ENCODE data around the gene LLGL1. TPM values are rescaled to one million over a fixed set of nuclear protein-coding genes. Genes with fewer than 3 reads are reported as not detected.

The LLGL1 gene
- total RNA-seq, 1 experiment from 2014 or later = 65.0 TPM

DNA sequence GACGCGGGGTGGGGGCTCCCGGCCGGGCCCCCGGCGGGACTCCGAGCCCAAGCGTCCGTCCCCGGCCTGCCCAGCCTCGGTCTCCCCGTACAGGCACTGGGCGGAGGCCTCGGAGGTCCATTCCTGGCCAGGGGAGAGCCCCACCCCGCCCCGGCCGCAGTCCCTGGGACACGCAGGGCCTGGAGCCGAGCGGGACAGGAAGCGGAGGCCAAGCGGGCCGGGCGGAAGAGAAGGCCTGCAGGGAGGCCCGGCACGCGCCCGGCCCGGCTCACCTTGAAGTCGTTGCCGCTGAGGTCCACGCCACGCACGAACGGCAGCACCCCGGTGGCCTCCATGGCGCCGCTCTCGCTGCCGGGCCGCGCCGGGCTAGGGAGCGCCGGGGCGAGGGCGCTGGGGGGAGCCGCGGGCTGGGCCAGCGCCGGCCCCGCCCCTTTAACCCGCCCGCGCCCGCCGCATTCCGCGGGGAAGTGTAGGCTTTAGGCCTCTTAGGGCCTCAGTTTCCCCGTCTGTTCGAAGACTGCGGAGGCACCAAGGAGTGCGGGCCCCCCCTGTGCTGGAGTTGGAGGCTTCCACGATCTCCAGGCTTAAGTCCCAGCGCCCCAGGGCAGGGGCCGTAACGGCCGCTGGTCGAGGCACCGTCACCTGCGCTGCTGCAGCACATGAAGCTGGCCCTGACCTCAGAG lies 33.1 kb downstream of the LLGL1 start, which contains the start of gene FLII:
TSS of gene FLII (minus strand) at position 383 of the 683 bp plus-strand sequence. CDS start at position 335, 48 bp downstream.
- Histone ChIP-seq H4K8ac (replicated peaks; ENCODE audit: insufficient read length, low read depth, low read length) (no peak within 1 kb of the TSS), H3K4ac (ENCODE audit: low read depth, low read length) (no peak within 1 kb of the TSS), H3K4me1 (ENCODE audit: insufficient read depth, low read length) (no peaks in the 10 kb centered on the region), H2BK15ac (ENCODE audit: low read depth, low read length) (no peak within 1 kb of the TSS), H3K23me2 (ENCODE audit: insufficient read length, low read depth, low read length, poor library complexity, severe bottlenecking) (peaks cover 12% of the 10 kb centered on the region), H3K79me1 (ENCODE audit: insufficient read depth, low read depth, low read length, poor library complexity, severe bottlenecking) (no peaks in the 10 kb centered on the region), H3K27ac (ENCODE audit: insufficient read length, low read depth, low read length) (no peak within 1 kb of the TSS), H2BK12ac (ENCODE audit: insufficient read length, low read depth, low read length) (no peak within 1 kb of the TSS), H3K23ac (ENCODE audit: insufficient read length, low read depth, low read length) (no peak within 1 kb of the TSS), H2BK5ac (ENCODE audit: insufficient read length, low read length) (no peak within 1 kb of the TSS), H3K4me2 (ENCODE audit: insufficient read depth, insufficient read length, low read length) (peak within 1 kb of the TSS; percentile 70), H3K9me3 (ENCODE audit: control insufficient read depth, low read depth, low read length) (no peaks in the 10 kb centered on the region), H4K5ac (ENCODE audit: insufficient read length, low read depth, low read length) (no peak within 1 kb of the TSS), H4K91ac (ENCODE audit: insufficient read length, low read depth, low read length) (no peak within 1 kb of the TSS), H3K56ac (ENCODE audit: insufficient read length, low read depth, low read length) (no peak within 1 kb of the TSS), H3K79me2 (ENCODE audit: insufficient read depth, low read length) (no peaks in the 10 kb centered on the region; the same call in 1 of the 2 replicates), H3K14ac (ENCODE audit: insufficient read depth, low read length) (peak within 1 kb of the TSS; percentile 60), H3T11ph (ENCODE audit: low read length) (no peak within 1 kb of the TSS), H2BK20ac (ENCODE audit: low read depth, low read length, poor library complexity, severe bottlenecking) (no peak within 1 kb of the TSS), H3K9ac (ENCODE audit: extremely low read depth, insufficient read length, low read length) (peak within 1 kb of the TSS; percentile 5), H2AK5ac (ENCODE audit: insufficient read length, low read length) (no peak within 1 kb of the TSS), H2AFZ (ENCODE audit: low read length) (no peak within 1 kb of the TSS), H2BK120ac (ENCODE audit: low read depth, low read length, poor library complexity, severe bottlenecking) (no peak within 1 kb of the TSS), H3K18ac (ENCODE audit: insufficient read length, low read depth, low read length) (peak within 1 kb of the TSS; percentile 58), H4K20me1 (ENCODE audit: control insufficient read depth, insufficient read depth, insufficient read length) (no peaks in the 10 kb centered on the region), H3K27me3 (ENCODE audit: insufficient read depth, low read length) (no peaks in the 10 kb centered on the region)
- peak within 1 kb of the TSS; percentile 95 to 98 (median 98) for H3K27ac Mint-ChIP-seq
- peak; percentile 82 for DNase-seq
- TF ChIP-seq, protein P1, sequence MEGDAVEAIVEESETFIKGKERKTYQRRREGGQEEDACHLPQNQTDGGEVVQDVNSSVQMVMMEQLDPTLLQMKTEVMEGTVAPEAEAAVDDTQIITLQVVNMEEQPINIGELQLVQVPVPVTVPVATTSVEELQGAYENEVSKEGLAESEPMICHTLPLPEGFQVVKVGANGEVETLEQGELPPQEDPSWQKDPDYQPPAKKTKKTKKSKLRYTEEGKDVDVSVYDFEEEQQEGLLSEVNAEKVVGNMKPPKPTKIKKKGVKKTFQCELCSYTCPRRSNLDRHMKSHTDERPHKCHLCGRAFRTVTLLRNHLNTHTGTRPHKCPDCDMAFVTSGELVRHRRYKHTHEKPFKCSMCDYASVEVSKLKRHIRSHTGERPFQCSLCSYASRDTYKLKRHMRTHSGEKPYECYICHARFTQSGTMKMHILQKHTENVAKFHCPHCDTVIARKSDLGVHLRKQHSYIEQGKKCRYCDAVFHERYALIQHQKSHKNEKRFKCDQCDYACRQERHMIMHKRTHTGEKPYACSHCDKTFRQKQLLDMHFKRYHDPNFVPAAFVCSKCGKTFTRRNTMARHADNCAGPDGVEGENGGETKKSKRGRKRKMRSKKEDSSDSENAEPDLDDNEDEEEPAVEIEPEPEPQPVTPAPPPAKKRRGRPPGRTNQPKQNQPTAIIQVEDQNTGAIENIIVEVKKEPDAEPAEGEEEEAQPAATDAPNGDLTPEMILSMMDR (conservative IDR thresholded peaks at IDR 0.05) = no peak
- peaks cover 25 to 41% of the 10 kb centered on the region in 2 experiments for H3K4me1 Mint-ChIP-seq
- peak within 1 kb of the TSS; percentile 96 to 98 for H3K4me3 Mint-ChIP-seq
- no peaks in the 10 kb centered on the region for H3K9me3 Mint-ChIP-seq
- no peaks in the 10 kb centered on the region for H3K27me3 Mint-ChIP-seq (ENCODE audit: low read depth)
- peaks cover 16 to 39% (median 38%) of the 10 kb centered on the region in 3 experiments for H3K36me3 Mint-ChIP-seq (ENCODE audit: insufficient read depth in 1 of 3, low read depth in 3 of 3)
- no CpG with 5 or more reads among the region's 71 CpGs for WGBS (ENCODE audit: extremely low coverage, insufficient read length, low lambda C conversion rate)

Data from H9 (cell line).